Neural progenitor cell (in vitro differentiated cells): ENCODE results near the gene KCNQ1.

Experiments used
- EZH2phosphoT487 ChIP-seq: fragments of 200-600 bp; sonication (generic); IDR thresholded peaks from 2 replicates; pipeline ENCODE4 v1.6.1; 2017; ENCODE audit warnings: antibody characterized with exemption
- TF ChIP-seq, protein P1 (sequence below): fragments of 200-600 bp; sonication (generic); IDR thresholded peaks from 2 replicates; pipeline ENCODE4 v1.5.1; 2017; ENCODE audit warnings: antibody characterized with exemption, mild to moderate bottlenecking

DNA sequence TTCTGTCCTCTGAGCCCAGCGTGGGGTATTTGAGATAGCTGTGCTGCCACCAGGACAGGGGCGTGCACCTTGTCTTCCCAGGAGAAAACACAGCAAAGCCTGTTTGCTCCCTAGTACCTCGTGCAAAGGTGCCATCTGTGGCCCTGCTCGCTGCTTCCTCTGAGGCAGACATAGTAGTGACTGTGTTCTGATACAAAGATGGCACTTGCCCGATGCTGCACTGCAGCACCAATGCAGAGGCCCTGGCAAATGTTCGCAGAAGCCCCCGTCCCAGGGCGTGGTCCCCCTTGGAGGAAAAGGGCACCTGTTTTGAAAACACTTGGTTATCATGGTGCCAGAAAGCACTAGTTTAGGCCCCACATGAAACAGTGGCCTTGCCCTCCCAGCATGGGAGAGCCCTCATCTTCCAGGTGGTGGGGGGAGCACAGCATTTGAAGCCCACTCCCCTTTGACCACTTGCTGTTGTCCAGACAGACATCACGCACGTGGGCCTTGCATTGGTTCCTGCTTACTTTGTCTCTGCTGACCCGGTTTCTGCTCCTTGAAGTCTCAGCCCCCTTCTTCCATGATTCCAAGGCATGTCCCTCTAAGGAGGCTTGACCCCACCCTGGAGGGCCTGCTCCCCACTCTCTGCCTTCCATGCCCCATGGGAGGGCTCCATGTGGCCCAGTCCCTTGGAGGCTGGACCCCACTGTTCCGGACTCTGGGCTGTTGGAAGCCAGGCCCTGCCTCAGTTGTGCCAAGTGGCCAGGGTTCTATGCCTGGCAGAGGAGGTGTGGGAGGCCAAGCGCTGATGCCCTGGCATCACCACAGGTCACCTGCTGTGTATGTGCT lies 145.5 kb downstream of the KCNQ1 start:
- TF ChIP-seq, protein P1, sequence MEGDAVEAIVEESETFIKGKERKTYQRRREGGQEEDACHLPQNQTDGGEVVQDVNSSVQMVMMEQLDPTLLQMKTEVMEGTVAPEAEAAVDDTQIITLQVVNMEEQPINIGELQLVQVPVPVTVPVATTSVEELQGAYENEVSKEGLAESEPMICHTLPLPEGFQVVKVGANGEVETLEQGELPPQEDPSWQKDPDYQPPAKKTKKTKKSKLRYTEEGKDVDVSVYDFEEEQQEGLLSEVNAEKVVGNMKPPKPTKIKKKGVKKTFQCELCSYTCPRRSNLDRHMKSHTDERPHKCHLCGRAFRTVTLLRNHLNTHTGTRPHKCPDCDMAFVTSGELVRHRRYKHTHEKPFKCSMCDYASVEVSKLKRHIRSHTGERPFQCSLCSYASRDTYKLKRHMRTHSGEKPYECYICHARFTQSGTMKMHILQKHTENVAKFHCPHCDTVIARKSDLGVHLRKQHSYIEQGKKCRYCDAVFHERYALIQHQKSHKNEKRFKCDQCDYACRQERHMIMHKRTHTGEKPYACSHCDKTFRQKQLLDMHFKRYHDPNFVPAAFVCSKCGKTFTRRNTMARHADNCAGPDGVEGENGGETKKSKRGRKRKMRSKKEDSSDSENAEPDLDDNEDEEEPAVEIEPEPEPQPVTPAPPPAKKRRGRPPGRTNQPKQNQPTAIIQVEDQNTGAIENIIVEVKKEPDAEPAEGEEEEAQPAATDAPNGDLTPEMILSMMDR = no peak
- TF ChIP-seq EZH2phosphoT487 = no peak
